T-helper 1 cell treated with Interleukin-12 subunit alpha and Interleukin-12 subunit beta and Interleukin-4 antibody, amounts not matched to agents 30 μg/mL and 1 μg/mL, for 36 hours (primary cell): ENCODE data around the gene SPRR5.

Experiments used
- H3K27ac Mint-ChIP-seq: one replicate; pipeline ENCODE4 v1.8.0; 2021; ENCODE audit warnings: mild to moderate bottlenecking, mixed read lengths
- H3K27me3 Mint-ChIP-seq: one replicate; pipeline ENCODE4 v1.8.0; 2021; ENCODE audit warnings: low read depth, mixed read lengths
- H3K36me3 Mint-ChIP-seq: one replicate; pipeline ENCODE4 v1.8.0; 2021; ENCODE audit warnings: low read depth, mixed read lengths
- H3K4me1 Mint-ChIP-seq: one replicate; pipeline ENCODE4 v1.8.0; 2021; ENCODE audit warnings: low read depth, mixed read lengths
- H3K4me3 Mint-ChIP-seq: one replicate; pipeline ENCODE4 v1.8.0; 2021; ENCODE audit warnings: mild to moderate bottlenecking, moderate library complexity, mixed read lengths
- H3K9me3 Mint-ChIP-seq: one replicate; pipeline ENCODE4 v1.8.0; 2021; ENCODE audit warnings: mixed read lengths

Gene SPRR5

GRCh38 chr1:152961226-152961891, 14.4 kb downstream of the SPRR5 start:
- Mint-ChIP-seq H3K27ac (no peak overlapping the region), H3K4me1 (no peaks in the 10 kb centered on the region), H3K9me3 (no peaks in the 10 kb centered on the region), H3K4me3 (no peak overlapping the region), H3K36me3 (no peaks in the 10 kb centered on the region), H3K27me3 (no peaks in the 10 kb centered on the region)

DNA sequence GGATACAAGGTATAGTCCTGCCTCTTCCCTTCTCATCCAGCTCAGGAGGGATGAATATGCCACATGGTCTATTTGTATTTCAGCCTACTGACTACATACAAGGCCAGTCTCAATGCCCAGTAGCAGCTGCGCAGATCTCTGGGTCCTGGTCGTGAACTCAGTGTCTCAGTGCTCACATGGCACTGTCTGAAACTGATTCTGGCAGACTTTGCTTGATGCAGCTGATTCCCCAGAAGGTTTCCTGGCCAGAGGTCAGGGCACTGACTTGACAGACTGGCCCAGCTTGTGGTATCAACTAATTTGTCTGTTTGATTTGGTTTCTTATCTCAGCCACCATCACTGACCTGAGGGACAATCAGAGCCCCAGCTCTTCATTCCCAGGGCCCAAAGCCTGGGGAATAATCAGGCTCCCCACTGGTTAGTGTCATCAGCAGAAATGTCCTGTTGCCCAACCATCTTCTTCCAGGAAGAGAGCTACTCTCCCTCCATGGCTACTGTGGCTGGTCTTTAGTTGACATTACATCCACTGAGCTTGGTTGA, 15.9 kb downstream of the SPRR5 start:
- H3K36me3 Mint-ChIP-seq, result no peaks in the 10 kb centered on the region
- no peaks in the 10 kb centered on the region for H3K9me3 Mint-ChIP-seq
- no peaks in the 10 kb centered on the region for H3K27me3 Mint-ChIP-seq
- no peak overlapping the region for H3K4me3 Mint-ChIP-seq
- H3K4me1 Mint-ChIP-seq, result no peaks in the 10 kb centered on the region
- no peak overlapping the region for H3K27ac Mint-ChIP-seq

DNA sequence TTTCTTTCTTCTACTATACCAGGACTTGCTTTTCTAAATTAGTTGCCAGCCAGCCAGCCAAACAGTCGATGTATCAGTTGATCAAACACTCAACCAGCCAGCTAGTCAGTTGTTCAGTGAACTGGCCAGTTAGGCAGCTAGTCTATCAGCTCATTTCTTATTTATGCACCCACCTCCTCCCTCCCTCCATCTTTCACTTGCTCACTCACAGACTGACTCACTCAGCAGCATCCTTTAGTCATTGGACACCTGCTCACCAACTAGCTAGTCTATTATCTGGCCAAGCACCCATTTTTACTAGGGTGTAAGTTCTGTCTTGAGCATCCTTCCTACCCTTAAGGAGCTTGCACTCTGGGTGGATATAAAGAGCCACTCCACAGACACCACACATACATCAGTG, 17.5 kb downstream of the SPRR5 start:
- Mint-ChIP-seq H3K4me1 (no peaks in the 10 kb centered on the region), H3K27ac (no peak overlapping the region), H3K27me3 (no peaks in the 10 kb centered on the region), H3K9me3 (no peaks in the 10 kb centered on the region), H3K4me3 (no peak overlapping the region), H3K36me3 (no peaks in the 10 kb centered on the region)

DNA sequence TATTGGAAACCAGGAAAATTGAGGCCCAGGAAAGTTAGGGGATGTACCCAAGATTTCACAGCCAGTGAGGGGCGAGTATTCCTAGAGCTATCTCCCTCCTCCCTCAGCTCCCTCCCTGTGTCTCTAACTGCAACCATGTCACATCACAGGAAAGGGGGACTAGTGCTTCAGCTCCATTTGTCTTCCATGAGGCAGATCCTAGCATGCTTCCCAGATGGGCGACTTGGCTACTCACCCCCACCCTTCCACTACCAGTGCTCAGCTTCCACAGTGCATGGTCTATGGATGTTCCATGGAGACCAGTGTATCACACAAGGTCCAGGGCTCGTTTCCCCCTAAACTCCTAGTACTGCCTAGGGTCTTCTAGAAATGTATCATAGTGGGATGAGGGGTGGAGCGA, 18.8 kb downstream of the SPRR5 start:
- Mint-ChIP-seq H3K27me3 (no peaks in the 10 kb centered on the region), H3K9me3 (no peaks in the 10 kb centered on the region), H3K4me1 (no peaks in the 10 kb centered on the region), H3K4me3 (no peak overlapping the region), H3K36me3 (no peaks in the 10 kb centered on the region), H3K27ac (no peak overlapping the region)

- no peak overlapping the region for H3K4me3 Mint-ChIP-seq
- H3K27me3 Mint-ChIP-seq, result no peaks in the 10 kb centered on the region
- no peak overlapping the region for H3K27ac Mint-ChIP-seq
- H3K9me3 Mint-ChIP-seq, result no peaks in the 10 kb centered on the region
- H3K36me3 Mint-ChIP-seq, result no peaks in the 10 kb centered on the region
- no peaks in the 10 kb centered on the region for H3K4me1 Mint-ChIP-seq
These were observed 20.2 kb downstream of the SPRR5 start for GRCh38 chr1:152967201-152967600.

GRCh38 chr1:152968248-152968647, 21.2 kb downstream of the SPRR5 start:
- Mint-ChIP-seq H3K4me3 (no peak overlapping the region), H3K27ac (no peak overlapping the region), H3K27me3 (no peaks in the 10 kb centered on the region), H3K4me1 (no peaks in the 10 kb centered on the region), H3K9me3 (no peaks in the 10 kb centered on the region), H3K36me3 (no peaks in the 10 kb centered on the region)

- H3K27me3 Mint-ChIP-seq, result no peaks in the 10 kb centered on the region
- no peaks in the 10 kb centered on the region for H3K9me3 Mint-ChIP-seq
- no peaks in the 10 kb centered on the region for H3K4me1 Mint-ChIP-seq
- no peak overlapping the region for H3K4me3 Mint-ChIP-seq
- no peaks in the 10 kb centered on the region for H3K36me3 Mint-ChIP-seq
- H3K27ac Mint-ChIP-seq, result no peak overlapping the region
These were observed 22.0 kb downstream of the SPRR5 start for GRCh38 chr1:152969036-152969435.

DNA sequence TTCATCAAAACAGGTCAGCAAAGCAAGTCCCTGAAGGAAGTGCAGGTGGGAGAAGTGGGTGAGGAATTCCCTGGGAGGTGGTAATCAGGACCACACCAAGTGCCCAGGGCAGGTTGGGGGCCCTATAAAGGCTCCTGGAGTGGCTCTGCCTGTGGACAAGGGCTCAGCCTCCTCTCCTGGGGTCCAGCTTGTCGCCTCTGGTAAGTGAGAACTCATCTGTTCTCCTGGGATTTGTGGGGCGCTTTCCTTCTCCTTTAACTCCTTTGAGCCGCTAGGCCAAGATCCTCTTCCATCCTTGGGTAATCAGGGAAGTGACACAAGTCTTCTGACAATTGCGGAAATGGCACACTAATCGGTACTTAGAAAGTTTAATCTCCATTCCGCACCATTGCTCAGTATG, 23.5 kb downstream of the SPRR5 start, which contains the start of gene SPRR4:
TSS of gene SPRR4 (plus strand) at position 154 of the 400 bp plus-strand sequence. CDS start 1,243 bp downstream, outside the sequence.
- Mint-ChIP-seq H3K27ac (no peak within 1 kb of the TSS), H3K4me1 (no peaks in the 10 kb centered on the region), H3K9me3 (no peaks in the 10 kb centered on the region), H3K4me3 (no peak within 1 kb of the TSS), H3K27me3 (no peaks in the 10 kb centered on the region), H3K36me3 (no peaks in the 10 kb centered on the region)

DNA sequence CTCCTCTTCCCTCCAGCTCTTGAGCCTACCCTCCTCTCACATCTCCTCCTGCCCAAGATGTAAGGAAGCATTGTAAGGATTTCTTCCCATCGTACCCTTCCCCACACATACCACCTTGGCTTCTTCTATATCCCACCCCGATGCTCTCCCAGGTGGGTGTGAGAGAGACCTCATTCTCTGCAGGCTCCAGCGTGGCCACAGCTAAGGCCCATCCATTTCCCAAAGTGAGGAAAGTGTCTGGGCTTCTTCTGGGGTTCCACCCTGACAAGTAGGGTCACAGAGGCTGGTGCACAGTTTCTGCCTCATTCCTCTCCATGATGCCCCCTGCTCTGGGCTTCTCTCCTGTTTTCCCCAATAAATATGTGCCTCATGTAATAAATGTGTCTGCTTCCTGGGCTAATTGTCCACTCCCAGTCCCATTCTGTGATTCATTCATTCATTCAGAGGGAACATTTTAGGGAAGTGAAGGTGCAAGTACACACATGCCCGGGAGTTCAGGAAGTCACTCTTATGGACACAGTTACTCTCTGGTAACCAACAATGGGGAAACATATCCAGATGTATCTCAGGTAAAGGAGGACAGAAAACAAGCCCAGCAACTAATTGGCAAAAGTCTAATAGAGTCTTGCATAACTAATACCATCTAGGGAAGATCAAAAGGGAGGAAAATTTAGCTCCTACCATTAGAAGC, 25.3 kb downstream of the SPRR5 start:
- Mint-ChIP-seq H3K36me3 (no peaks in the 10 kb centered on the region), H3K27me3 (peaks cover 5% of the 10 kb centered on the region), H3K27ac (no peak overlapping the region), H3K4me1 (no peaks in the 10 kb centered on the region), H3K9me3 (no peaks in the 10 kb centered on the region), H3K4me3 (no peak overlapping the region)

DNA sequence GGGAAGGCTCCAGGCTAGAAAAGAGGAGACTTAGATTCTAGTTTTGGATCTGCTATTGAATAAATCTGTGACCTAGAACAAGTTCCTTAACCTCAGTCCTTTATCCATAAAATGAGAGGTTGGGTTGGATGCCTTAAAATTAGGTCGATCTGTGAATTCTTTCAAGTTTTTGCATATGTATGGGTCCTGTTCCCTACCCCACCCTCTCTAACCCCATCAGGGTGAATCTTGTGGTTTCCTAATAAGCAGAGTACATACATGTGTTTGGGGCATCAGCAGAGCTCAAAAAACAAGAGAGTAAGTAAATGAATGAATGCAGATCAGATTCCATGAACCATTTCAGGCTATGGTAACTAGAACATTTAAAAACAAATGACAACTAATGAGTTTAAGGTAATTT, 29.7 kb downstream of the SPRR5 start:
- Mint-ChIP-seq H3K27me3 (peaks cover 5% of the 10 kb centered on the region), H3K4me1 (no peaks in the 10 kb centered on the region), H3K9me3 (no peaks in the 10 kb centered on the region), H3K4me3 (no peak overlapping the region), H3K27ac (no peak overlapping the region), H3K36me3 (no peaks in the 10 kb centered on the region)

DNA sequence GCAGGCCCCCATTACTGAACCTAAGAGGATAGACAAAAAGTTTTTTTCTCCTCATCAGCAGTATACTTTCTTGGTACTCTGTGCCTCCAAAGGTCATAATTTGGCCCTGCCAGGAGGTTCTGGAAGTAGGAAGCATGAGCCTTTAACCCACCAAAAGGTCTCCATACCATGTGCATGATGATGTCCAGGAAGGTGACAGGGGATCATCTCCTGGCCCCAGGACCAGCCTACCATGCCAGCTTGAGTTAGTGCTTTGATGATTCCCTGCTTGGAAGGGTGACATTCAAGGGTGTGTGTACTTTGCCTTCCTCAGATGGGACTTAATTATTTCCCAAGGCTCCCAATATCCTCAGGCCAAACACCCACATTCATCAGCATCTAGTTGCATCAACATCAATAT, 30.6 kb downstream of the SPRR5 start:
- Mint-ChIP-seq H3K4me1 (no peaks in the 10 kb centered on the region), H3K27ac (no peak overlapping the region), H3K27me3 (peaks cover 5% of the 10 kb centered on the region), H3K4me3 (no peak overlapping the region), H3K36me3 (no peaks in the 10 kb centered on the region), H3K9me3 (no peaks in the 10 kb centered on the region)

DNA sequence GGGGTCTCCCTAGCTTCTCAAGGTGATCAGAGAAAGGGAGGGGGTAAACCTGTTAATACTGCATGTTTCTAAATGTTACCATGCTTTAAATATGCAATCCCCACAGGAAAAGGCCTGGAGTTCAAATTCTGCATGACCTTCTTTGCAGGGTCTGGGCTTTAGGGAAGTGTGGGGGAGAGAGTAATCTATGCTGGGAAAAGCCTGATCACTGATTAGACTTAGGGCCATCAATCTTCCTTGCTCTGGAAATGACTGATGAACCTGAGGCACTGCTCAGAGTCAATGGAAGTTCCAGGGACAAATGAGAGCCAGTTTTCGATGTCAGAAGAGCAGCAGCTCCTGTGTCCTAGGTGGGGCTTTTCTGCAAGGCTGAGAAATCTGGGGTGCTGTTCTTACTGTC, 33.7 kb downstream of the SPRR5 start:
- H3K36me3 Mint-ChIP-seq, result no peaks in the 10 kb centered on the region
- peaks cover 10% of the 10 kb centered on the region for H3K27me3 Mint-ChIP-seq
- H3K27ac Mint-ChIP-seq, result no peak overlapping the region
- no peaks in the 10 kb centered on the region for H3K9me3 Mint-ChIP-seq
- no peak overlapping the region for H3K4me3 Mint-ChIP-seq
- H3K4me1 Mint-ChIP-seq, result no peaks in the 10 kb centered on the region

GRCh38 chr1:152981146-152981871, 34.3 kb downstream of the SPRR5 start:
- Mint-ChIP-seq H3K36me3 (no peaks in the 10 kb centered on the region), H3K4me3 (no peak overlapping the region), H3K4me1 (no peaks in the 10 kb centered on the region), H3K27me3 (peaks cover 9% of the 10 kb centered on the region), H3K9me3 (no peaks in the 10 kb centered on the region), H3K27ac (no peak overlapping the region)

DNA sequence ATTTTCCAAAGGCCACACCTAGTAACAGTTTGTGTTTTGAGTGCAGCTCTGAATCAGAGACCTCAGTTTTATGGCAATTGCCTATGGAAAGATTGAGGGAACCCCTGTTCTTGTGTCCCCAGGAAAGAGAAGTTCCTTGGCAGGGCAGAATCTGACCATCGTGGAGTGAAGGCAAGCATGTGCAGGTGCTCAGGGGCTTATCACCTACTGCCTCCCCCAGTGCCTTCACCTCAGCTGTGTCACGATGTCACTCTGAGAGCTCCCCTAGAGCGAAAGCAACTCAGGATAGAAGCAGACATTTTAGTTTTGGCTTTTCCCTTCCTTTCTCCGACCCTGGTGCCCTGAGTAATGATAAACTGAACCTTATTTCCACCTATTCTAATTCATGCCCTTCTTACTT, 35.1 kb downstream of the SPRR5 start:
- no peaks in the 10 kb centered on the region for H3K4me1 Mint-ChIP-seq
- no peaks in the 10 kb centered on the region for H3K36me3 Mint-ChIP-seq
- peaks cover 10% of the 10 kb centered on the region for H3K27me3 Mint-ChIP-seq
- H3K9me3 Mint-ChIP-seq, result no peaks in the 10 kb centered on the region
- no peak overlapping the region for H3K4me3 Mint-ChIP-seq
- H3K27ac Mint-ChIP-seq, result no peak overlapping the region

- H3K36me3 Mint-ChIP-seq, result no peaks in the 10 kb centered on the region
- H3K9me3 Mint-ChIP-seq, result no peaks in the 10 kb centered on the region
- H3K27me3 Mint-ChIP-seq, result peaks cover 10% of the 10 kb centered on the region
- H3K4me3 Mint-ChIP-seq, result no peak overlapping the region
- H3K27ac Mint-ChIP-seq, result no peak overlapping the region
- no peaks in the 10 kb centered on the region for H3K4me1 Mint-ChIP-seq
These were observed 36.2 kb downstream of the SPRR5 start for GRCh38 chr1:152983234-152983633.
